WI38 (cell line): ENCODE results near the gene BORCS6.
"Not testable (repeated sequence)": the region's sequence is repeated elsewhere in the genome, so short reads cannot be mapped to it uniquely, and the experiment has no call there.

Experiments
- H3K4me3 ChIP-seq: 2 replicates; pipeline ENCODE4 v1.5.1; 2011; ENCODE audit warnings: low read depth, mild to moderate bottlenecking, control low read depth, low read length
- TF ChIP-seq, protein P1 (sequence below): IDR thresholded peaks from 2 replicates; pipeline ENCODE4 v1.5.1; 2012; ENCODE audit warnings: low read depth, mild to moderate bottlenecking, control low read depth, low read length

BORCS6 gene

DNA sequence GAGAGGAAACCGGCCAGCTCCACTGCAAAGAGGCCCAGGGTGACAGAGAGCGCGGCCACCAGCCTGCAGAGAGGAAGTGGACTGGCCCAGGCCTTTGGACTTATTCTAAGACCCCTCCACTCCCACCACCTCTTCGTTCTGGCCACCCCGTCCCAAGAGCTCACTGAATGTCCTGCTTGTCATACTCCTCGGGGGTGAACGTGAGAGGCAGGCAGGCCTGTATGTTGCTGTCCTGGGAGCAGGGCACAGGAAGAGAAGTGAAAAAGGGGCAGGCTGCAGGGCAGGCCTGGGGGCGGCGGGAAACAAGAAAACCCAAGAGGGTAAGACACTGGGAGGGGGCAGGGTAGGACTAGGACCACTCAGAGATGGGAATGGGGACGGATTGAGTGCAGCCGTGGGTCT, 14.2 kb downstream of the BORCS6 start:
- peak overlapping the region; percentile 69 for H3K4me3 ChIP-seq
- TF ChIP-seq, protein P1, sequence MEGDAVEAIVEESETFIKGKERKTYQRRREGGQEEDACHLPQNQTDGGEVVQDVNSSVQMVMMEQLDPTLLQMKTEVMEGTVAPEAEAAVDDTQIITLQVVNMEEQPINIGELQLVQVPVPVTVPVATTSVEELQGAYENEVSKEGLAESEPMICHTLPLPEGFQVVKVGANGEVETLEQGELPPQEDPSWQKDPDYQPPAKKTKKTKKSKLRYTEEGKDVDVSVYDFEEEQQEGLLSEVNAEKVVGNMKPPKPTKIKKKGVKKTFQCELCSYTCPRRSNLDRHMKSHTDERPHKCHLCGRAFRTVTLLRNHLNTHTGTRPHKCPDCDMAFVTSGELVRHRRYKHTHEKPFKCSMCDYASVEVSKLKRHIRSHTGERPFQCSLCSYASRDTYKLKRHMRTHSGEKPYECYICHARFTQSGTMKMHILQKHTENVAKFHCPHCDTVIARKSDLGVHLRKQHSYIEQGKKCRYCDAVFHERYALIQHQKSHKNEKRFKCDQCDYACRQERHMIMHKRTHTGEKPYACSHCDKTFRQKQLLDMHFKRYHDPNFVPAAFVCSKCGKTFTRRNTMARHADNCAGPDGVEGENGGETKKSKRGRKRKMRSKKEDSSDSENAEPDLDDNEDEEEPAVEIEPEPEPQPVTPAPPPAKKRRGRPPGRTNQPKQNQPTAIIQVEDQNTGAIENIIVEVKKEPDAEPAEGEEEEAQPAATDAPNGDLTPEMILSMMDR: no peak

DNA sequence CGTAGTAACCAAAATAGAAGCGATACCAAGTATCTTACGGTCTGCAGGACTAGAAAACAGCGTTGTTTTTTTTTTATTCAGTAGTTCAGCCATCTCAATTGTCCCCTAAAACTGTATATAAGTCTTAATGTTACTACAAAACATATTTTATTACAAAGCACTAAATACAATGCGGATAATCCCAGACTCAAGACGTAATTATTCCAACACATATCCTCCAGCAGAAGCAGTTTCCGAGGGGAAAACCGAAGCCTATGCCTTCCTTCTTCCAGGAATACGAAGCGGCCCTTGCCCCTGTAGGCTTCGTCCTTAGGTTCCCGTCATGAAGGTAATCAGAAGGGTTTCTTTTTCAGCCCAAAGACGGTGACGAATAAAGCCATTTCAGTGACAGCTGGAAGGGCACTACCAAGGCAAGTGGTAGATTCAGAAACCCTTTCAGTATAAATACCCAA, 16.1 kb downstream of the BORCS6 start:
- H3K4me3 ChIP-seq: peak overlapping the region; percentile 62
- TF ChIP-seq, protein P1: no peak

DNA sequence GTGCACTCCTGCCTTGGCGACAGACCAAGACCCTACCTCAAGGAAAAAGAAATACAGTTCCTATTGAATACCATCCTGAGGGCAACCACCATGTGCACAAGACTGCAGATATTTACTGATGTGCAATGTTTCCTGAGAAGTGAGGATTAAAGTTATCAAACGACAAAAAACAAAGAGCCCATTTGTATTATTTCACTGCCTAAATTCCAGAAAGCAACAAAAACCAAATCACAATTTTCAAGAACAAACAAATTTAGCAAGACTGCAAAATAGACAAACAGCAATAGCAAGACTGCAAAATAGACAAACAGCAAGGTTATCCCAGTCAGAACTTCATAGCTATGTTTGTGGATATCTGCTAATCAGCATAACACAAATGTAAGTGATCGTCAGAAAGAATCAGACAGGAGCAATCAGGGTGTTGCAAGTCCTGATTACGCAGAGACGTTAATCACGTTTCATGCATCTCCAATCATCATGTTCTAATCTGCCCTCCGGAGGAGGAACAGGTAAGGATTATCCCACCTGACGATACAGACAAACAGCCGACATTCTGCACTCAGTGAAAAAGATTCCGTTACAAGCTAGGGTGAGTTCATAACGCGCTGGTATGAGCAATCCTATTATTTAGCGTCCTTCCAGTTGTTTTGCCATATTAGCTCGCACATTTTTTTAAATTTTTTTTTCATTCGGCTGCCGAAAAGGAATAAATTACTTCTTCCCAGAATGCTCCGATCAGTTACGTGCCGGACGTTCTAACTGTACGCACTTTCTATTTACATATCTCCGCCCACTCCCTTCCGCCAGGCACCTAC, 16.7 kb downstream of the BORCS6 start:
- TF ChIP-seq, protein P1: no peak
- H3K4me3 ChIP-seq: peak overlapping the region; percentile 62

DNA sequence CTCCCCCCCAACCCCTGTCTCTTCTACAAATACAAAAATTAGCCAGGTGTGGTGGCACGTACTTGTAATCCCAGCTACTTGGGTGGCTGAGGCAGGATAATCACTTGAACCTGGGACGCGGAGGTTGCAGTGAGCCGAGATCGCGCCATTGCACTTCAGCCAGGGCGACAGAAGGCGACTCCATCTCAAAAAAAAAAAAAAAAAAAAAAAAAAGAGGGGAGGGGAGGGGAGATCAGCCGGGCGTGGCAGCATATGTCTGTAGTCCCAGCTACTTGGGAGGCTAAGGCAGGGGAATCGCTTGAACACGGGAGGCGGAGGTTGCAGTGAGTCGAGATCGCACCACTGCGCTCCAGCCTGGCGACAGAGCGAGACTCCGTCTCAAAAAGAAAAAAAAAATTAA, 19.8 kb downstream of the BORCS6 start:
- not testable (repeated sequence) for H3K4me3 ChIP-seq

DNA sequence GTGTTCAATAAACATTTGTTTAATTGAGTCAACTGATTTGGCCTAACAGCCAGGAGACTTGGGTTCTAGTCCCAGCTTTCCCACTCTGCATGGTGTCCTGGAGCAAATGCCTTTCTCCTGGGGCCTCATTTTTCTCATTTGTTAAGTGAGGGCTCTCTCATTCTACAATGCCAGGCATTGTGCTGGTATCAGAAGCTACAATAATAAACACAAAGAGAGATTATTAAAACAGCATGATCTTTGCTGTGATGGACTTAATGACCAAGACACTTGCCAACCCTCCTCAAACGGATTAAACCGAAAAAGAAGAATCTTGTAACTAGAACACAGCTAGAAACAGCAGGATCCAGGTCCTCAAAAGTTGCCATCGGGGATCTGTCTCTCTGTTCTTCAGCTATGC, 22.5 kb downstream of the BORCS6 start:
- TF ChIP-seq, protein P1: no peak
- no peak overlapping the region for H3K4me3 ChIP-seq

DNA sequence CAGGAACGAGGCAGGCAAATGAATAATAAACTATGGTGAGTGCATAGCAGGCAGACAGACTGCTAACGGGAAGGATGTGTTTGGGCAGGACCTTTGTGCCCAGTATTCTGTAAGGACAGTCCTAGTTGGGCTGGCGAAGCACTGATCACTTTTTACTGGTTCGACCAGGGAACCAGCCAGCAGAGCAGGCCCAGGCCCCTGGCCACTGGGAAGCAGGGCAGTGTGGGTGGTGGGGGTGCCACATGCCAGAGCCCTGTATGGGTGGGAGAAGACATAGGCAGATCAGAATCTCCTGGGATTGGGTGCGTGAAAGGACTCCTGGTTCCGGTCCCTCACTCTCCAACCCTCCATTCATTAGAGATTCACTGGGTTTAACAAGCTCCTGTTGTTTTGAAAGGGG, 23.2 kb downstream of the BORCS6 start:
- H3K4me3 ChIP-seq: no peak overlapping the region
- TF ChIP-seq, protein P1: no peak

DNA sequence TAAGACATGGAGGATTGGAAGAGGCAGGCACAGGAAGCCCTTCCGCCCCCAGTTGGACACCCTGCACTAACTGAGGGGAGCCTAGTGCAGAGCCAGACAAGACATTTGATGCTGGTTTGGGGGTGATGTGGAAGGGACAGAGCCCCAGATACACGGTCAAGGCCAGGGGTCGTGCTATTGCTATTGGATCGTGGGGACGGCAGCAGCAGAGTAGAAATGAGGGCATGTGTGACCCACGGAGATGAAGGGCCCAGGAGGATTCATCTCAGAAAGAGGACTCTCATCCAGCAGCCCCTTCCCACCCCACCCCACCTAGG, 25.2 kb downstream of the BORCS6 start:
- TF ChIP-seq, protein P1: no peak
- no peak overlapping the region for H3K4me3 ChIP-seq
